Left lung (tissue), 10 donors: ENCODE results near the gene RBPMS2. TPM values are rescaled to one million over a fixed set of nuclear protein-coding genes. Genes with fewer than 3 reads are reported as not detected.

Experiments used
- ATAC-seq: fragments of 200-7000 bp; cut with Tn5 transposase; one replicate; pipeline ENCODE4 v1.9.1; 2020; ENCODE audit warnings: moderate library complexity
- DNase-seq, 4 donors: peaks; one replicate each; pipeline ENCODE4 v3.0.0-alpha.2; 2013 to 2020
- H3K27ac ChIP-seq, 2 donors: fragments of 200-600 bp; sonication (generic) in 1 of 2; one replicate each; pipeline versions ENCODE4 v1.5.0 to v1.8.0; 2020 to 2021
- H3K27me3 ChIP-seq, 2 donors: fragments of 200-600 bp; sonication (generic) in 1 of 2; one replicate each; pipeline versions ENCODE4 v1.5.0 to v1.8.0; 2020 to 2021
- H3K36me3 ChIP-seq, 2 donors: fragments of 200-600 bp; sonication (generic) in 1 of 2; one replicate each; pipeline versions ENCODE4 v1.5.0 to v1.8.0; 2020 to 2021
- H3K4me1 ChIP-seq, 2 donors: fragments of 200-600 bp; one replicate each; pipeline ENCODE4 v1.8.0; 2021
- H3K4me3 ChIP-seq, 2 donors: fragments of 200-600 bp; sonication (generic) in 1 of 2; one replicate each; pipeline versions ENCODE4 v1.5.0 to v1.8.0; 2020 to 2021; ENCODE audit warnings: mild to moderate bottlenecking in 1 of 2
- H3K9me3 ChIP-seq, 2 donors: fragments of 200-600 bp; sonication (generic) in 1 of 2; one replicate each; pipeline versions ENCODE4 v1.5.0 to v1.8.0; 2020 to 2021
- intact Hi-C, 2 donors: fragments of 100-400 bp; cut with DNase I; formaldehyde crosslinking; loops; one replicate each; pipeline versions ENCODE4 v1.11.2 to v1.14.2; 2022
- polyA plus RNA-seq, 6 donors: library from polyadenylated mRNA; unstranded; fragments of 120-200 nt; gene quantifications; one replicate each; pipeline ENCODE4 v1.2.1, GENCODE V29; 2013; ENCODE audit not compliant: insufficient read length in 6 of 6
- total RNA-seq, 2 donors: library from RNA; stranded (reverse); fragmentation: NEBNext Ultra II Directional; extraction: Animal tissue kit (Norgen Biotek cat#: 25700); gene quantifications; one replicate each; pipeline ENCODE4 v1.2.1, GENCODE V29; 2021
- TF ChIP-seq, protein P1 (sequence below), 2 donors: fragments of 200-600 bp; sonication (generic) in 1 of 2; IDR thresholded peaks; one replicate each; pipeline versions ENCODE4 v1.5.0 to v1.8.0; 2021; ENCODE audit warnings: antibody characterized with exemption in 2 of 2
- donor health status: DM: no; HTN: yes; CAD: no.
- donor health status: DM: no; HTN: no; CAD: no.

RBPMS2 gene
- total and polyA plus RNA-seq, 8 donors: 3.7 to 12.7 (median 6.8) TPM

DNA sequence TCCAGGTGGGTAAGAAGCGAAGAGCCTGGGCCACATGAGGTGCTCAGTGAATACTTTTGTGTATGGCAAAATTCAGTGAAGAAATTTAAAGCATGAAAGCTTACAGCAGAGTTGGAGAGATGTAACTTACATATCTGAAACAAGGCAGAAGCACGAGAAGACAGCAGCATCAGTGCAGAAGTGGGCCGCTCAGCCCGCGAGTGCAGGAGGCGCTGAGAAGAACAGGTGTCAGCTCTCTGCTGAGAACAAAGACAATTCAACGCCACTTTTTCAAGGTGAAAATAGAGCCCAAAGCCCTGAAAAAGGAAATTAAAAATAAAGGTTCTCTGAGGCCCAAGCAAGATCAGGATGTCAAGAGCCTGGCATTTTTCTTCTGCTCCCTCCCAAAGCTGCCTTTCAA lies 58.3 kb downstream of the RBPMS2 start:
- Histone ChIP-seq H3K4me1 (peaks cover 0 to 16% of the 10 kb centered on the region in 2 donors), H3K9me3 (no peaks in the 10 kb centered on the region), H3K4me3 (no peak overlapping the region), H3K36me3 (no peaks in the 10 kb centered on the region), H3K27ac (peak overlapping the region; percentile 19 to 64), H3K27me3 (no peaks in the 10 kb centered on the region)
- ATAC-seq (no peak), DNase-seq (no peak)
- intact Hi-C loops: no loop called here
- TF ChIP-seq, protein P1, sequence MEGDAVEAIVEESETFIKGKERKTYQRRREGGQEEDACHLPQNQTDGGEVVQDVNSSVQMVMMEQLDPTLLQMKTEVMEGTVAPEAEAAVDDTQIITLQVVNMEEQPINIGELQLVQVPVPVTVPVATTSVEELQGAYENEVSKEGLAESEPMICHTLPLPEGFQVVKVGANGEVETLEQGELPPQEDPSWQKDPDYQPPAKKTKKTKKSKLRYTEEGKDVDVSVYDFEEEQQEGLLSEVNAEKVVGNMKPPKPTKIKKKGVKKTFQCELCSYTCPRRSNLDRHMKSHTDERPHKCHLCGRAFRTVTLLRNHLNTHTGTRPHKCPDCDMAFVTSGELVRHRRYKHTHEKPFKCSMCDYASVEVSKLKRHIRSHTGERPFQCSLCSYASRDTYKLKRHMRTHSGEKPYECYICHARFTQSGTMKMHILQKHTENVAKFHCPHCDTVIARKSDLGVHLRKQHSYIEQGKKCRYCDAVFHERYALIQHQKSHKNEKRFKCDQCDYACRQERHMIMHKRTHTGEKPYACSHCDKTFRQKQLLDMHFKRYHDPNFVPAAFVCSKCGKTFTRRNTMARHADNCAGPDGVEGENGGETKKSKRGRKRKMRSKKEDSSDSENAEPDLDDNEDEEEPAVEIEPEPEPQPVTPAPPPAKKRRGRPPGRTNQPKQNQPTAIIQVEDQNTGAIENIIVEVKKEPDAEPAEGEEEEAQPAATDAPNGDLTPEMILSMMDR (IDR thresholded peaks at IDR 0.05): no peak

DNA sequence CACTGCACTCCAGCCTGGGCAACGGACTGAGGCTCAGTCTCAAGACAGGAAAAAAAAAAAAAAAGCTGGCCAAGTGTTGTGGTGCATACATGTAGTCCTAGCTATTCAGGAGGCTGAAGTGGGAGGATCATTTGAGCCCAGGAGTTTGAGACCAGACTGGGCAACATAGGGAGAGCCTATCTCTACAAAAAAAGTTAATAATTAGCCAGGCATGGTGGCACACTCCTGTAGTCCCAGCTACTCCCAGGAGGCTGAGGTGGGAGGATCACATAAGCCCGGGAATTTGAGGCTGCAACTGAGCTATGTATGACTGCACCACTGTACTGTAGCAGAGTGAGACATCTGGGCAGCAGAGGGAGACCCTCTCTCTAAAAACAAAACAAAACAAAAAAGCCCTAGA lies 58.9 kb downstream of the RBPMS2 start:
- ATAC-seq: no peak

DNA sequence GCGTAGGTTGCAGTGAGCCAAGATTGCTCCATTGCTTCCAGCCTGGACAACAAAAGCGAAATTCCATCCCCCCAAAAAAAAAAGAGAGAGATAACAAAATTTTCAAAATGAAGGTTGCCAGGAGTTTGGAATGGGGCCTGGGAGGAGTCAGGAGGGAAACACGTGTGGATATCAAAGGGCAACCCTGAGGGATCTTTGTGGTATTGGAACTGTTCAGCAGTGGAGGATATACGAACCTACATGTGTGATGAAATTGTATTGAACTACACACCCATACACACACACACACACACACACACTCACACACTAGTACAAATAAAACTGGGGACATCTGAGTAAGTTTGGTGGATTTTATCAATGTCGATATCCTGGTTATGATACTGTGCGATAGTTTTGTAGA lies 61.8 kb downstream of the RBPMS2 start:
- Histone ChIP-seq H3K4me3 (no peak overlapping the region), H3K9me3 (no peaks in the 10 kb centered on the region), H3K4me1 (peaks cover 0 to 12% of the 10 kb centered on the region in 2 donors), H3K36me3 (no peaks in the 10 kb centered on the region), H3K27ac (no peak overlapping the region), H3K27me3 (no peaks in the 10 kb centered on the region)
- TF ChIP-seq, protein P1 (IDR thresholded peaks at IDR 0.05): no peak
- no peak for ATAC-seq
- DNase-seq: no peak
- intact Hi-C loops: no loop called here

More for the DNA sequence above, 58.9 kb downstream of the RBPMS2 start:
- DNase-seq: no peak
- Histone ChIP-seq H3K4me1 (peaks cover 0 to 16% of the 10 kb centered on the region in 2 donors), H3K9me3 (no peaks in the 10 kb centered on the region), H3K27ac (no peak overlapping the region), H3K27me3 (no peaks in the 10 kb centered on the region), H3K36me3 (no peaks in the 10 kb centered on the region), H3K4me3 (no peak overlapping the region)
- TF ChIP-seq, protein P1 (IDR thresholded peaks at IDR 0.05): no peak
- intact Hi-C loops: no loop called here

DNA sequence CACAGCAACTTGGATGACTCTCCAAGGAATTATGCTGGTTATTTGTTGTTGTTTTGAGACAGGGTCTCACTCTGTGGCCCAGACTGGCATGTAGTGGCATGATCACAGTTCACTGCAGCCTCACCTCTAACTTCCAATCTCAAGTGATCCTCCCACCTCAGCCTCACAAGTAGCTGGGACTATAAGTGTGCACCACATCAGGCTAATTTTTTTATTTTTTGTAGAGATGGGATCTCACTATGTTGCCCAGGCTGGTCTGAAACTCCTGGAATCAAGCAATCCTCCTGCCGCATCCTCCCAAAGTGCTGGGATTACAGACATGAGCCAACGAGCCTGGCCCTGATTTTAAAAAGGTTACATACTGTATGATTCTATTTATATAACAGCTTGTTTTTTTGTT lies 63.0 kb downstream of the RBPMS2 start:
- Histone ChIP-seq H3K9me3 (no peaks in the 10 kb centered on the region), H3K4me1 (peaks cover 0 to under 1% of the 10 kb centered on the region in 2 donors), H3K36me3 (no peaks in the 10 kb centered on the region), H3K4me3 (no peak overlapping the region), H3K27ac (no peak overlapping the region), H3K27me3 (no peaks in the 10 kb centered on the region)
- DNase-seq: no peak
- intact Hi-C loops: no loop called here
- no peak for ATAC-seq
- TF ChIP-seq, protein P1 (IDR thresholded peaks at IDR 0.05): no peak

DNA sequence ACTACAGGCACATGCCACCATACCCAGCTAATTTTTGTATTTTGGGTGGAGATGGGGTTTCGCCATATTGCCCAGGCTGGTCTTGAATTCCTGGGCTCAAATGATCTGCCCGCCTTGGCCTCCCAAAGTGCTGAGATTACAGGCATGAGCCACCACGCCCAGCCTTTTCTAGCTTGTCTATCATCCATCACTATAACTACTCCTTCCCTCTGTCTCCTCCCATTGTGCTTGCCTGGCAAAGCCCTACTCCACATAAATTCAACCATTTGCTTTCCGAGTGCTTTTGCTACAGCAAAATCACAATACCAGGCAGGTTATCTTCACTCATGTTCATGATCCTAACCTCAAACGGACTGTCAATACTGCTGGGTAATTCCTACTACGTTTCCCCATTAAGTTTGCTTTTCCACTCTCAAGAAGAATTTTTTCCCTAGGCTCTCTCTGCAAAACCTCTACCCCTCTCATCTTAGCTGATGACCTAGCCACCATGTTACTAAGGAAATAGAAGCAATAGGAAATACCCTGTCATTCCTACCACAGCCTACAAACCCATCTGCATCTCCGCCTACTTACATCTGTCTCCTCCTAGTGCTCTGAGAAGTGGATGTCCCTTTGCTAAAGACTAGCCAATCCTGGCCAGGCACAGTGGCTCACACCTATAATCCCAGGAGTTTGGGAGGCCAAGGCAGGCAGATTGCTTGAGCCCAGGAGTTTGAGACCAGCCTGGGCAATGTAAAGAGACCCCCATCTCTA lies 64.5 kb downstream of the RBPMS2 start:
- no peaks in the 10 kb centered on the region for H3K9me3 ChIP-seq
- H3K27me3 ChIP-seq: no peaks in the 10 kb centered on the region
- no peaks in the 10 kb centered on the region for H3K4me1 ChIP-seq
- intact Hi-C loops: no loop called here
- DNase-seq: no peak
- TF ChIP-seq, protein P1 (IDR thresholded peaks at IDR 0.05): no peak
- no peak overlapping the region for H3K27ac ChIP-seq
- H3K36me3 ChIP-seq: no peaks in the 10 kb centered on the region
- no peak overlapping the region for H3K4me3 ChIP-seq
- no peak for ATAC-seq
